Liver (tissue), 9 donors: Measurements from ENCODE around the gene ADAP1. TPM values are rescaled to one million over a fixed set of nuclear protein-coding genes. Genes with fewer than 3 reads are reported as not detected.

Source experiments
- DNase-seq: peaks from one replicate; pipeline ENCODE4 v3.0.0-alpha.2; 2017; ENCODE audit warnings: low spot score
- H3K27ac ChIP-seq, 2 donors: one replicate each; pipeline ENCODE4 v1.7.0; 2013; ENCODE audit warnings: inconsistent platforms in 2 of 2, low read length in 2 of 2, control low read depth in 1 of 2, low read depth in 1 of 2, mild to moderate bottlenecking in 1 of 2
- H3K27me3 ChIP-seq, 4 donors: one replicate each; pipeline versions ENCODE4 v1.6.1 to v1.7.0; 2013; ENCODE audit warnings: low read length in 3 of 4, inconsistent platforms in 1 of 4, mild to moderate bottlenecking in 1 of 4, moderate library complexity in 1 of 4; ENCODE audit not compliant: control insufficient read depth in 4 of 4, insufficient read depth in 4 of 4
- H3K36me3 ChIP-seq, 4 donors: one replicate each; pipeline versions ENCODE4 v1.6.1 to v1.7.0; 2013; ENCODE audit warnings: low read length in 3 of 4, mild to moderate bottlenecking in 3 of 4, low read depth in 1 of 4, moderate library complexity in 1 of 4; ENCODE audit not compliant: control insufficient read depth in 4 of 4, insufficient read depth in 3 of 4
- H3K4me1 ChIP-seq, 4 donors: one replicate each; pipeline versions ENCODE4 v1.6.1 to v1.7.0; 2013; ENCODE audit warnings: low read length in 3 of 4, mild to moderate bottlenecking in 3 of 4, moderate library complexity in 1 of 4; ENCODE audit not compliant: control insufficient read depth in 4 of 4, insufficient read depth in 4 of 4
- H3K4me3 ChIP-seq, 3 donors: one replicate each; pipeline versions ENCODE4 v1.6.1 to v1.7.0; 2013; ENCODE audit warnings: low read length in 3 of 3, control low read depth in 1 of 3, low read depth in 1 of 3, mild to moderate bottlenecking in 1 of 3
- H3K9ac ChIP-seq, 2 donors: one replicate each; pipeline ENCODE4 v1.7.0; 2013; ENCODE audit warnings: low read length in 2 of 2, mild to moderate bottlenecking in 2 of 2, moderate library complexity in 2 of 2, control low read depth in 1 of 2, low read depth in 1 of 2
- H3K9me3 ChIP-seq, 4 donors: one replicate each; pipeline versions ENCODE4 v1.6.1 to v1.7.0; 2013; ENCODE audit warnings: low read length in 3 of 4; ENCODE audit not compliant: control insufficient read depth in 4 of 4
- CTCF ChIP-seq: fragments of 150-350 bp; IDR thresholded peaks from 2 replicates; pipeline ENCODE4 v1.5.1; 2017; ENCODE audit warnings: improper control_type of control experiment, low read depth, low read length; ENCODE audit not compliant: missing input control
- EGR1 ChIP-seq, 2 donors: IDR thresholded peaks; 2 replicates each; pipeline ENCODE4 v1.6.1; 2016 to 2018; ENCODE audit warnings: antibody characterized with exemption in 2 of 2, low read depth in 2 of 2
- FOXA1 ChIP-seq: IDR thresholded peaks from 2 replicates; pipeline ENCODE4 v1.6.1; 2016; ENCODE audit warnings: antibody characterized with exemption
- FOXA2 ChIP-seq: IDR thresholded peaks from 2 replicates; pipeline ENCODE4 v1.6.1; 2016; ENCODE audit warnings: antibody characterized with exemption
- GABPA ChIP-seq, 2 donors: IDR thresholded peaks in 1 of 2; conservative IDR thresholded peaks in 1 of 2; 2 replicates each; pipeline ENCODE4 v1.6.1; 2016; ENCODE audit warnings: antibody characterized with exemption in 2 of 2, mild to moderate bottlenecking in 1 of 2, moderate library complexity in 1 of 2
- HNF4A ChIP-seq, 2 donors: conservative IDR thresholded peaks; 2 replicates each; pipeline ENCODE4 v1.6.1; 2016; ENCODE audit warnings: antibody characterized with exemption in 2 of 2, mild to moderate bottlenecking in 2 of 2
- JUND ChIP-seq, 2 donors: IDR thresholded peaks; 2 replicates each; pipeline ENCODE4 v1.6.1; 2016; ENCODE audit warnings: antibody characterized with exemption in 2 of 2
- NR2F2 ChIP-seq: IDR thresholded peaks from 2 replicates; pipeline ENCODE4 v1.6.1; 2016; ENCODE audit warnings: antibody characterized with exemption
- RAD21 ChIP-seq, 2 donors: IDR thresholded peaks; 2 replicates each; pipeline ENCODE4 v1.6.1; 2016; ENCODE audit warnings: antibody characterized with exemption in 2 of 2, mild to moderate bottlenecking in 2 of 2
- REST ChIP-seq: IDR thresholded peaks from 2 replicates; pipeline ENCODE4 v1.6.1; 2016; ENCODE audit warnings: antibody characterized with exemption, mild to moderate bottlenecking
- RXRA ChIP-seq, 2 donors: IDR thresholded peaks; 2 replicates each; pipeline ENCODE4 v1.6.1; 2017 to 2018; ENCODE audit warnings: antibody characterized with exemption in 2 of 2, mild to moderate bottlenecking in 1 of 2
- SP1 ChIP-seq: IDR thresholded peaks from 2 replicates; pipeline ENCODE4 v1.6.1; 2018; ENCODE audit warnings: antibody characterized with exemption, mild to moderate bottlenecking
- YY1 ChIP-seq: IDR thresholded peaks from 2 replicates; pipeline ENCODE4 v1.6.1; 2016; ENCODE audit warnings: antibody characterized with exemption, mild to moderate bottlenecking
- WGBS: extraction: QIAGEN DNeasy Blood & Tissue Kit; methylation state at CpG from one replicate; pipeline ENCODE4 v1.1.7; 2013; 5-methylcytosine and 5-hydroxymethylcytosine counted together
- polyA plus RNA-seq, 2 donors: library from polyadenylated mRNA; stranded (reverse) in 1 of 2; unstranded in 1 of 2; fragments of 200-250 nt in 1 of 2; fragments of >200 nt in 1 of 2; fragmentation: Nextera tagmentation in 1 of 2; extraction: Ambion mirVana in 1 of 2; gene quantifications; one replicate each; pipeline versions ENCODE4 v1.2.1 to v1.2.3, GENCODE V29; 2013 to 2015
- total RNA-seq, 2 donors: library from RNA; depleted of rRNA; stranded (reverse); fragments of >200 nt; gene quantifications; one replicate each; pipeline ENCODE4 v1.2.3, GENCODE V29; 2014
- TF ChIP-seq, protein P1 (sequence below): IDR thresholded peaks from 2 replicates; pipeline ENCODE4 v1.6.1; 2016; ENCODE audit warnings: antibody characterized with exemption
- donor health status: healthy.
- donor health status: healthy.
- donor health status: healthy.
- donor health status: healthy.
- donor health status: healthy.

The ADAP1 gene
- total and polyA plus RNA-seq, 4 donors, result 0.46 to 3.7 (median 2.7) TPM

DNA sequence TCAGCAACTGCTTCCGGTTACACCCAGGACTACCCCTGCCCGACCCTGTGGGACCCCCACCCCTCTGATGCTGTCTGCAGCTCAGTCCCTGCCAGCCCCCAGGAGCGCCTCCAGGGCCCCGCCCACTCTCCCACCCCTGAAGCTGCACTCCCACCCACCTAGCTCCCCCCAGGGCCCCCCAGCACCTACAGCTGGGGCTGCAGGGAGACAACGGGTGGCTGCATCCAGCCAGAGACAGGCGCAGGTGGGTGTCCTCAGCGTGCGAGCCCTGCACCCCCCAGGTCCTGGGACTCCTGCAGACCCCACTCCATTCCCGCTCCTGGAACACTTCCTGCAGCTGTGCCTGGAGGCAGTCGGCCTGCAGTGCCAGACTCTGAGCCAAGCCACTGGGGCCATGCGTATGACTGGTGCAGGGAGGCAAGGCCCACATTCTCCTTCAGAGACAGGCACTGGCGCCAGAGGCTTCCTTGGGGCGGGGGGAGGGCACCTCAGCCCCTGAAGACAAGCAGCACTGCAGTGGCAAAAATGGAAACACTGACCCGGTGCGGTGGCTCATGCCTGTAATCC is 34.6 kb upstream of the ADAP1 start (continued):
- TF ChIP-seq CTCF (no peak), JUND (IDR thresholded peaks at IDR 0.05) (no peak), RAD21 (IDR thresholded peaks at IDR 0.05) (no peak), SP1 (no peak), EGR1 (IDR thresholded peaks at IDR 0.05; ENCODE audit: low read depth in 2 of 2) (no peak), FOXA2 (no peak), YY1 (no peak), FOXA1 (no peak)

GRCh38 chr7:988426-988911 is 34.0 kb upstream of the ADAP1 start:
- no peaks in the 10 kb centered on the region for H3K36me3 ChIP-seq
- H3K9ac ChIP-seq, result no peak overlapping the region
- H3K27me3 ChIP-seq, result no peaks in the 10 kb centered on the region
- no peak for DNase-seq
- H3K4me3 ChIP-seq, result no peak overlapping the region
- no peak overlapping the region for H3K27ac ChIP-seq
- no peaks in the 10 kb centered on the region for H3K9me3 ChIP-seq
- TF ChIP-seq RAD21 (IDR thresholded peaks at IDR 0.05), result no peak
- no peak for TF ChIP-seq YY1
- 48% methylated on average over 24 of the region's 24 CpGs for WGBS
- H3K4me1 ChIP-seq, result peaks cover 3 to 13% (median 7%) of the 10 kb centered on the region in 4 donors

- no peak overlapping the region for H3K9ac ChIP-seq
- DNase-seq, result no peak
- H3K4me3 ChIP-seq, result no peak overlapping the region
- H3K27ac ChIP-seq, result no peak overlapping the region
- H3K4me1 ChIP-seq, result peaks cover 3 to 7% (median 4%) of the 10 kb centered on the region in 4 donors
- 48% methylated on average over 6 of the region's 6 CpGs for WGBS
- no peaks in the 10 kb centered on the region for H3K36me3 ChIP-seq
- no peaks in the 10 kb centered on the region for H3K9me3 ChIP-seq
- TF ChIP-seq EGR1 (IDR thresholded peaks at IDR 0.05; ENCODE audit: low read depth in 2 of 2) (no peak), JUND (IDR thresholded peaks at IDR 0.05) (no peak)
- no peaks in the 10 kb centered on the region for H3K27me3 ChIP-seq
These were observed 33.4 kb upstream of the ADAP1 start for GRCh38 chr7:987909-988308.

DNA sequence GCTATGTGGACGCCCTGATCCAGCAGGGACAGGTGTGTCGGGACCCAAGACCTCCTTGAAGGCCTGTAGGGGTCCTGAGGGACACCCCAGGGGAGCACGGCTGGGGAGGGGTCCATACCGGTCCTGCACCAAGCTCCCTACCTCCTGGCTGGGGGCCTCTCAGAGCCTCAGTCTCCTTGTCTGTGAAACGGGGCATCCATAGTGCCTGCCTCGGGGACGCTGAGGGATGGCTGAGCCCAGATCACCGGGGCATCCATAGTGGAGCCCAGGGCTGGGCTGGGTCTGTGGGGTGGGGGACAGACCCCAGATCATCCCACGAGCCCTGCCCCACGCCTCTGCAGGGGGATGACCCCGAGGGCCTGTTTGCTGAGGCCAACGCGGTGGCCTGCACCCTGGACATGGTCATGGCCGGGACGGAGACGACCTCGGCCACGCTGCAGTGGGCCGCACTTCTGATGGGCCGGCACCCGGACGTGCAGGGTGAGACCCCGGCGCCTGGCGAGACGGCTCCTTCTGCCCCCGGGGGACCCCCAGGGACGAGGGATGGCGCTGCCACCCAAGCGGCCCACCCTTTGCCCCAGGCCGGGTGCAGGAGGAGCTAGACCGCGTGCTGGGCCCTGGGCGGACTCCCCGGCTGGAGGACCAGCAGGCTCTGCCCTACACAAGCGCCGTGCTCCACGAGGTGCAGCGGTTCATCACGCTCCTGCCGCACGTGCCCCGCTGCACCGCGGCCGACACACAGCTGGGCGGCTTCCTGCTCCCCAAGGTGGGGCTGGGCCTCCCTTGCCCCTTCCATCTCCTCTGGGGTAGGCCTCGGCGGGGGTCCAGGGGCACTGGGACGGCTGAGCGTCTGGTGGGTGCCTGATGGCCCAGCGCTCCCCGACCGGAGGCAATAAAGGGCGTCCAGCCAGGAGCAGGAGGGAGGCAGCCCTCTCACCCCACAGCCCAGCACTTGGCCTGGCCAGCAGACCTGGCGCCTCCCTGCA is 32.6 kb upstream of the ADAP1 start:
- WGBS, result 88% methylated on average over 56 of the region's 56 CpGs
- Histone ChIP-seq H3K4me1 (no peaks in the 10 kb centered on the region), H3K9me3 (no peaks in the 10 kb centered on the region), H3K4me3 (no peak overlapping the region), H3K27ac (no peak overlapping the region), H3K36me3 (no peaks in the 10 kb centered on the region), H3K27me3 (no peaks in the 10 kb centered on the region), H3K9ac (no peak overlapping the region)
- no peak for DNase-seq
- TF ChIP-seq GABPA (IDR thresholded peaks at IDR 0.05 in 1 of 2, conservative IDR thresholded peaks at IDR 0.05 in 1 of 2), result no peak
- no peak for TF ChIP-seq RAD21 (IDR thresholded peaks at IDR 0.05)
- no peak for TF ChIP-seq RXRA (IDR thresholded peaks at IDR 0.05)
- TF ChIP-seq YY1, result no peak
- no peak for TF ChIP-seq CTCF
- no peak for TF ChIP-seq JUND (IDR thresholded peaks at IDR 0.05)
- TF ChIP-seq HNF4A (conservative IDR thresholded peaks at IDR 0.05), result no peak
- TF ChIP-seq FOXA1, result no peak
- no peak for TF ChIP-seq FOXA2
- TF ChIP-seq, protein P1, sequence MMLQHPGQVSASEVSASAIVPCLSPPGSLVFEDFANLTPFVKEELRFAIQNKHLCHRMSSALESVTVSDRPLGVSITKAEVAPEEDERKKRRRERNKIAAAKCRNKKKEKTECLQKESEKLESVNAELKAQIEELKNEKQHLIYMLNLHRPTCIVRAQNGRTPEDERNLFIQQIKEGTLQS, result no peak
- no peak for TF ChIP-seq SP1
- TF ChIP-seq REST, result no peak
- TF ChIP-seq NR2F2, result no peak
